H1 (cell line): ENCODE measurements around the gene IFNW1. TPM values are rescaled to one million over a fixed set of nuclear protein-coding genes. Genes with fewer than 3 reads are reported as not detected.

Experiments used
- EZH2 ChIP-seq: fragments of 200-600 bp; sonication (generic); IDR thresholded peaks from 2 replicates; pipeline ENCODE4 v1.7.1; 2012; ENCODE audit warnings: low read depth, mild to moderate bottlenecking, moderate library complexity, low read length, inconsistent platforms; ENCODE audit not compliant: severe bottlenecking
- NANOG ChIP-seq: IDR thresholded peaks from 2 replicates; pipeline ENCODE4 v1.6.1; 2011; ENCODE audit warnings: low read length, low read depth, mild to moderate bottlenecking, inconsistent platforms; ENCODE audit not compliant: insufficient read depth, poor library complexity, severe bottlenecking
- polyA plus RNA-seq, 7 experiments: library from polyadenylated mRNA; depleted of rRNA in 3 of 7; stranded (reverse) in 5 of 7; unstranded in 2 of 7; fragments of >200 nt in 5 of 7; fragments of 200-250 nt in 2 of 7; gene quantifications; 1 replicate in 5 of 7; 2 replicates in 1 of 7; 4 replicates in 1 of 7; pipeline versions ENCODE4 v1.2.1 to v1.2.3, GENCODE V29; 2011 to 2013; ENCODE audit warnings: missing spikeins in 2 of 7, mixed read lengths in 2 of 7
- total RNA-seq: library from RNA; stranded (reverse); fragmentation: NEBNext Ultra II Directional; extraction: Animal tissue kit (Norgen Biotek cat#: 25700); gene quantifications from 2 replicates; pipeline ENCODE4 v1.2.1, GENCODE V29; 2021
- TF ChIP-seq, protein P1 (sequence below): IDR thresholded peaks from 2 replicates; pipeline ENCODE4 v1.6.1; 2011; ENCODE audit warnings: low read depth, mild to moderate bottlenecking, low read length; ENCODE audit not compliant: insufficient read depth

Gene IFNW1
- total and polyA plus RNA-seq, 2 of the 8 experiments (the other 6 are each of a cell fraction or from before 2014, with no cell fraction given) = not detected

DNA sequence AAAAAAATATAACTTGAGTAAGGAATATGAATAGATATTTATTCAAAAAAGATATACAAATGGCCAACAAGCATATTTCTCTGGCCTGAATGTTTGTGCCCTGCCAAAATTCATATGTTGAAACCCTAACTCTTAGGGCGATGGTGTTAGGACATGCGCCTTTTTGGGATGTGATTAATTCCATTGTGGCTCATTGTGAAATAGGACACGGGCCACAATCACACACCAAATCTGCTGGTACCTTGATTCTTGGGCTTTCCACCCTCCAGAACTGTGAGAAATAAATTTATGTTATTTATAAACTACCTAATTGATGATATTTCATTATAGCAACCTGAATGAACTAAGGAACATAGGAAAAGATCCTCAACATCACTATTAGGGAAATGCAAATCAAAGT is 30.5 kb upstream of the IFNW1 start (continued):
- no peak for TF ChIP-seq NANOG
- TF ChIP-seq, protein P1, sequence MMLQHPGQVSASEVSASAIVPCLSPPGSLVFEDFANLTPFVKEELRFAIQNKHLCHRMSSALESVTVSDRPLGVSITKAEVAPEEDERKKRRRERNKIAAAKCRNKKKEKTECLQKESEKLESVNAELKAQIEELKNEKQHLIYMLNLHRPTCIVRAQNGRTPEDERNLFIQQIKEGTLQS = no peak
- no peak for TF ChIP-seq EZH2
- TF ChIP-seq, all 59 proteins: peak for 0
